ENCODE data around the gene MRPS23.

Gene MRPS23

DNA sequence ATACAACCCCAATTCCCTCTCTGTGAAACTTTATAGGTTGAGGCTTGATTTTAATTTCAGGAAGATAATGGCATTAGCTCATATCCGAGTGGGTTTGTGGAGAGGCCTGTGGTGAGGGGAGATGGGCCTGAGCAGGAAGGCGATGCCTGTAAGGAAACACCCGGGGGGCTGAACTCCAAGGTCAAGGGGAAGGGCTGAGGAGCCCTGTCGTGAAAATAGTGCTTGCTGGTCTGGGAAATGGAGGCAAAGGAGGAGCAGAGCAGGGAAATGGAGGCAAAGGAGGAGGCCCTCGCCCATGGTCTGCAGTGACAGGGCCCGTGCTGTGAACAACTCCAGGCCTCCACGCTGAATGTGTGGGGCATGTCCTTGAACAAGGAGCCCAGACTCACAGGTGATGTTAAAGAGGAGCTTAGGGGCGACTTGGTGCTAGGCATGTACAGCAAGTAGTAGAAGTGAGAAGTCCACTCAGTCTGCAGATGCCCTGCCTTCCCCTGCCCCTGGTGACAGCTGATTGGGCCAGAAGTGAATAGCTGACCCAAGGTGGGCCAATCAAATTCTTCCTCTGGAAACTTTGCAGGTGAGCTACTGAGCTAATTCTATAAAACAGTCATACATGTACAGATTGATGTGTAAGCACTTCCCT, 38.1 kb downstream of the MRPS23 start:
- no peak for DNase-seq (ENCODE audit: low read depth)
- no peak for TF ChIP-seq CTCF (IDR thresholded peaks at IDR 0.05; ENCODE audit: insufficient read depth, low read depth, low read length, missing control alignments)
- H3K4me3 ChIP-seq (ENCODE audit: low read depth, low read length) = no peak overlapping the region

DNA sequence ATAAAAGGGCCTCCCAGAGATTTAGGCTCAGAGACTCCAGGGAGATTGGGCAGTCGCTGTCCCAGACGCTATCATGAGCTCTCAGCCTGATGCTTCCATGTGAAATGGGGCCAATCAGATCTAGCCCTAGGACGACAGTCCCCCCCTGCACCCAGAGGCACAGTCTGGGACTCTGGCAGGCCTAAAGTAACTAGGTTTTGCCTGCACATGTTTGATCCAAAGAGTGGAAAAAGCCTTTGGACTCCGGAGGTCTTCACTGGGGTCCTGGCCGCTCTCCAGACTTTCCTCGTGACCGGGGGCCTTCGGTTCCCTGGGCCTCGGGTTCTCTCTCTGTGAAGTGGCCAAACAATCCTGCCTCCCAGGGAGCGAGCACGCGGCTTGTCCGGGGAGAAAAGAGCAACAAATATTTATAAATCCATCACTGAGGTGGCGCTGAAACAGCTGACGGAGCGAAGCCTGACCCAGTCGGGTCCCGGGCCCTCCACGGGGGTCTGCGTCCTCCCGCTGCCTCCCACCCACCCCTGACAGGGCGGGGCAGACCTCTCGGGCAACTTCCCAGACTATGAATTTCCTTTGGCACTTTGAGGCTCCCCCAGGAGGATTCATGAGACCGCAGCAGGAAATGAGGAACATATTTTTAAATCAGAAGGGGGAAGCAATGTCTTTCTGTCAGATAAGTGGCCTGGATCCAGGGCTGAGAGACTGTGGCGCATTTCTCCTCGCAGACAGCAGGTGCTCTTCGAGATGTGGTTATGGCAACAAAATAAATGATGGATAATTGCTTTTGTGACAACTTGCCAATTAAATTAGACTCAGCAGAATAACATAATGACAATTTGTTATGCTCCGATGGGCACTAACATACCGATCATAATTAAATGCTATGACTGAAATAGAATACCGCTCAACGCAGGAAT, 38.9 kb downstream of the MRPS23 start:
- H3K4me3 ChIP-seq (ENCODE audit: low read depth, low read length) = no peak overlapping the region
- no peak for DNase-seq (ENCODE audit: low read depth)
- no peak for TF ChIP-seq CTCF (IDR thresholded peaks at IDR 0.05; ENCODE audit: insufficient read depth, low read depth, low read length, missing control alignments)

DNA sequence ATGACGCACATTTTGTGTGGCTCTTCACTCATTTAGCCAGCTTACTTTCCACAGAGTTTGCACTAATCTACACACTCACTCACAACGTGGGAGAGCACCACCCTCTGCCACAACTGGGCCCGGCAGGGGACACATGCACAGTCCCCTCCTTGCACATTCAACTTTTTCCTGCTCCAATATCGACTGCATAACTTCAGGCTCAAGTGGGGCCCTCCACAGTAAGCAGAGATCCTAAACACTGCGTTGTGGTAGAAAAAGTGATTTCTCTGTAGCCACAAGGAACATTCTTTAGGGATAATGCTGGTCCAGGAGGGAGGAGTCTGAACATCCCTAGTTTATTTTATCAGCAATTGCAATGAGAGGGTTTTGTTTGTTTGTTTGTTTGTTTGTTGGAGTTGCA, 40.0 kb downstream of the MRPS23 start:
- no peak for TF ChIP-seq CTCF (IDR thresholded peaks at IDR 0.05; ENCODE audit: insufficient read depth, low read depth, low read length, missing control alignments)

GRCh38 chr17:57808882-57809281, 41.0 kb downstream of the MRPS23 start:
- no peak for TF ChIP-seq CTCF (IDR thresholded peaks at IDR 0.05; ENCODE audit: insufficient read depth, low read depth, low read length, missing control alignments)
- no peak overlapping the region for H3K4me3 ChIP-seq (ENCODE audit: low read depth, low read length)
- DNase-seq (ENCODE audit: low read depth) = no peak

More for the DNA sequence above, 40.0 kb downstream of the MRPS23 start:
- no peak overlapping the region for H3K4me3 ChIP-seq (ENCODE audit: low read depth, low read length)
- DNase-seq (ENCODE audit: low read depth) = no peak

- TF ChIP-seq CTCF (IDR thresholded peaks at IDR 0.05; ENCODE audit: insufficient read depth, low read depth, low read length, missing control alignments) = no peak
- H3K4me3 ChIP-seq (ENCODE audit: low read depth, low read length) = no peak overlapping the region
- no peak for DNase-seq (ENCODE audit: low read depth)
Measured at GRCh38 chr17:57806167-57806830, 43.5 kb downstream of the MRPS23 start.

DNA sequence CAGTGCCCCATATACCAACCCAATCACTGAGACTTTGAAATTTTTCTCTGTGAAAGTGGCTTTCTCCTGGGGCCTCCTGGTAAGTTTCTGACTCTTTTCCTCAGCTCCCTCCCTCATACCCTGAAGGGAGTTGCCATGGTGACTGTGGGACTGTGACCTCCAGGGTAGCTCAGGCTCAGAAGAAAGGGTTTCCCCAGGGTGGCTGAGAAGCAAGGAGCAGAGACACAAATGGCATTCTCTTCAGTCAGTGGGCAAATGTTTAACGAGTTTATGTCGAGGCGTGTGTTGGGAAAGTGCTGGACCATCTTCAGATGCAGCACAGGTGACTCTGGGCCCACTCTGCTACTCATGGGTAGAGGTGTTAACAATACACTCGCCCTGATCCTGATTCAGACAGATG, 46.8 kb downstream of the MRPS23 start:
- DNase-seq (ENCODE audit: low read depth) = no peak
- TF ChIP-seq CTCF (IDR thresholded peaks at IDR 0.05; ENCODE audit: insufficient read depth, low read depth, low read length, missing control alignments) = no peak
- H3K4me3 ChIP-seq (ENCODE audit: low read depth, low read length) = no peak overlapping the region

All from GM12865 (cell line).